Cardiac septum (tissue), 1 donor: ENCODE results near the gene SCAMP2. TPM values are rescaled to one million over a fixed set of nuclear protein-coding genes. Genes with fewer than 3 reads are reported as not detected.
"Not testable (repeated sequence)": the region's sequence is repeated elsewhere in the genome, so short reads cannot be mapped to it uniquely, and the experiment has no call there.

ENCODE experiments used
- DNase-seq: peaks from one replicate; pipeline ENCODE4 v3.0.0-alpha.2; 2020; ENCODE audit warnings: low spot score
- intact Hi-C: fragments of 100-400 bp; cut with DNase I; formaldehyde crosslinking; loops from one replicate; pipeline ENCODE4 v1.14.0; 2022
- long read RNA-seq: library from polyadenylated mRNA; unstranded; transcript quantifications from one replicate; pipeline ENCODE4 v2.0.0, GENCODE V29; 2021
- total RNA-seq: library from RNA; stranded (reverse); fragmentation: NEBNext Ultra II Directional; extraction: Animal tissue kit (Norgen Biotek cat#: 25700); gene quantifications from one replicate; pipeline ENCODE4 v1.2.1, GENCODE V29; 2021
- donor health status: DM: no; HTN: no; CAD: no.

SCAMP2 gene, protein sequence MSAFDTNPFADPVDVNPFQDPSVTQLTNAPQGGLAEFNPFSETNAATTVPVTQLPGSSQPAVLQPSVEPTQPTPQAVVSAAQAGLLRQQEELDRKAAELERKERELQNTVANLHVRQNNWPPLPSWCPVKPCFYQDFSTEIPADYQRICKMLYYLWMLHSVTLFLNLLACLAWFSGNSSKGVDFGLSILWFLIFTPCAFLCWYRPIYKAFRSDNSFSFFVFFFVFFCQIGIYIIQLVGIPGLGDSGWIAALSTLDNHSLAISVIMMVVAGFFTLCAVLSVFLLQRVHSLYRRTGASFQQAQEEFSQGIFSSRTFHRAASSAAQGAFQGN
- total RNA-seq = 33.3 TPM
- long read RNA-seq, transcript SCAMP2-211 (6 exons, 867 nt) = minor isoform, 5 of 51 reads
- long read RNA-seq, transcript SCAMP2-201 (9 exons, 2,453 nt) = major isoform, 33 of 51 reads
- long read RNA-seq, partial matches to known transcripts = 7 of 51 reads
- long read RNA-seq, other reads (novel, unspliced or antisense) = 5 of 51 reads

DNA sequence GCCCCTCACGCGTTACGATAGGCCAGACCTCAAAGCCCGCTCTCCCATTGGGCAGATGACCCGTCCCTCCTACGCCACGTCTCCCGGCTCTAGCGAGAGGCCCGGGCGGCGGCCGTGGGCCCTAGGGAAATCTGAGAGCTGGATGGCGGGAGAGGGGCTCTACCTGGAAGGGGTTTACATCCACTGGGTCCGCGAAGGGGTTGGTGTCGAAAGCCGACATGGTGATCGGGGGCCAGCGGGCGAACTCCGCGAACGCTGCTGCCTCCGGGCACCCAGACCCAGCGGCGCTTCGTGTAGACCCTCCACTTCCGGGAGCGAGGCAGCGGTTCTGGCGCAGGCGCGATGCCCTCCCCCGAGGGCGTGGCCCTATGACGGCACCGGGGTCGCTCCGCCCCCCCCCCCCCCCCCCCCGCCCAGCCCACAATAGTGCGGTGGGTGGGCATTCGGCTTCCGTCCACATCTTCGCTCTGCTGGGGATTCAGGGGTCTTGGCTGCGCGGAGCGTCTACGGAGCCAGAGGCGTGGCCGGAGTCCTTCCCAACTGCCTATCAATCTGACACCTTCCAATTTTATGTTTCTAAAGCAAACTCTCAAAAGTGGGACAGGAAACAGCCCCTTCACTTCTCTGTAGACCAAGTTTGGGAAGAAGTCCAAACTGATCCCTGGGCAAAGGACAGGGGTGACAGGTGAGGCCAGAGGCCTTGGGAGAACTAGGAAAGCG is at the start of gene SCAMP2:
TSS of gene SCAMP2 (minus strand) at position 330 of the 720 bp plus-strand sequence. CDS start at position 220, 110 bp downstream.
- DNase-seq = peak; percentile 98
- intact Hi-C loops = loop anchor here (2.0 kb wide), 1 partner anchor 34 kb away; the partner anchor contains the start of gene FAM219B

DNA sequence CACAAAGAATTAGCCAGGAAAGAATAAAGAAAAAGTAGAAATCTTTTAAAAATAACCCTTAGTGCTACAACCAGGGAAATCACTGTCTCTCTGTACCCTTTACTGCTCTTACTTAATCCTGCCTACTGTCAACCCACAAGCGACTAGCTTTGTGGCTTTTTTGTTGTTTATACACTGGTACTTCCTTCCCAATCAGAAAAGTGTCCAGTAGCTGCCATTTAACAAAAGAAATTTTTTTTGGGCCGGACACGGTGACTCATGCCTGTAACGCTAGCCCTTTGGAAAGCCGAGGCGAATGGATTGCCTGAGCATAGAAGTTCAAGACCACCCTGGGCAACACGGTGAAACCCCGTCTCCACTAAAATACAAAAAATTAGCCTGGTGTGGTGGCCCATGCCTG is 47.3 kb upstream of the SCAMP2 start:
- intact Hi-C loops = no loop called here
- no peak for DNase-seq

DNA sequence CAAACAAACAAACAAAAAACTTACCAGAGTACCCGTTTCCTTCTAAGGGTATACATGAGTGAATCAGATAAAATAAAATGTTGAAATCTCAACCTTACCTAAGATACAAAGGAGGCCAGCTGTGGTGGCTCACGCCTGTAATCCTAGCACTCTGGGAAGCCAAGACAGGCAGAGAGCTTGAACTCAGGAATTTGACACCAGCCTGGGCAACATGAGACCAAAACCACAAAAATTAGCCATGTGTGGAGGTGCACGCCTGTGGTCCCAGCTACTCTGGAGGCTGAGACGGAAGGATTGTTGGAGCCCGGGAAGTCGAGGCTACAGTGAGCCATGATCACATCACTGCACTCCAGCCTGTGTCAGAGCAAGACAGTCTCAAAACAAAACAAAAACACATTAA is 44.5 kb upstream of the SCAMP2 start:
- intact Hi-C loops = no loop called here
- DNase-seq = no peak

DNA sequence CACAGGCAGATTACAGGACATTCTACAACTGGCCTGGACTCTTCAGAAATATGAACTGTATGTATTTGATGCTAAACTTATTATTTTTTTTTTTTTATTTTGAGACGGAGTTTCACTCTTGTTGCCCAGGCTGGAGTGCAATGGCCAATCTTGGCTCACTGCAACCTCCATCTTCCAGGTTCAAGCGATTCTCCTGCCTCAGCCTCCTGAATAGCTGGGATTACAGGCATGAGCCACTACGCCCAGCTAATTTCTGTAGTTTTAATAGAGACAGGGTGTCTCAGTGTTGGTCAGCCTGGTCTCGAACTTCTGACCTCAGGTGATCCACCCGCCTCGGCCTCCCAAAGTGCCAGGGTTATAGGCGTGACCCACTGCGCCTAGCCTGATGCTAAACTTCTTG is 40.6 kb upstream of the SCAMP2 start:
- DNase-seq, intact Hi-C loops: not testable (repeated sequence)

DNA sequence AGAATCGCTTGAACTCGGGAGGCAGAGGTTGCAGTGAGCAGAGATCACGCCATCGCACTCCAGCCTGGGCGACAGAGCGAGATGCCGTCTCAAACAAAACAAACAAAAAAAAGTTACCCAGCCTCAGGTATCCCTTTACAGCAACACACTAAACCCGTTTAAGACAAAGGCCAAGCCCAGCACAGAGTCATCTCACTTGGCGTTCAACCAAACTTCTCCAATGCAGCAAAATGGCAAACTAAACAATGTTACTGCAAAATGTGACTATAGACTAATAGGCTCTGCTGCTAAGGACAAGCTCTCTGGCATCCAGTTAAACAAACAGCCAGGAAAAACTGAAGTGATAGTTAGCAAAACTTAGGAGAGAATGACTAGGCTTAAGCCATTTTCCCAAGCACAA is 39.9 kb upstream of the SCAMP2 start:
- DNase-seq = no peak
- intact Hi-C loops = no loop called here

DNA sequence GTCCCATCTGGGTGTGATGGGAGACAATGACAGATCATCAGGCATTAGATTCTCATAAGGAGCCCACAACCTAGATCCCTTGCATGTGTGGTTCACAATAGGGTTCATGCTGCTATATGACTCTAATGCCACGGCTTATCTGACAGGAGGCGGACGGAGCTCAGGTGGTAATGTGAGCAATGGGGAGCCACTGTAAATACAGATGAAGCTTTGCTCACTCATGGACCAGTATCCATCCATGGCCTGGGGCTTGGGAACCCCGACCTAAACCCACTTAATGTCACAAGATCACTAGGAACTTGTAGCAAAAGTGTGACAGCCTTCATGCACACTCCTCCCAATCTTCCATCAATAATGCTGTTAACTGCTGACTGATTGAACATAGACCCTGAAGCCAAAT is 35.5 kb upstream of the SCAMP2 start:
- intact Hi-C loops = no loop called here
- no peak for DNase-seq

DNA sequence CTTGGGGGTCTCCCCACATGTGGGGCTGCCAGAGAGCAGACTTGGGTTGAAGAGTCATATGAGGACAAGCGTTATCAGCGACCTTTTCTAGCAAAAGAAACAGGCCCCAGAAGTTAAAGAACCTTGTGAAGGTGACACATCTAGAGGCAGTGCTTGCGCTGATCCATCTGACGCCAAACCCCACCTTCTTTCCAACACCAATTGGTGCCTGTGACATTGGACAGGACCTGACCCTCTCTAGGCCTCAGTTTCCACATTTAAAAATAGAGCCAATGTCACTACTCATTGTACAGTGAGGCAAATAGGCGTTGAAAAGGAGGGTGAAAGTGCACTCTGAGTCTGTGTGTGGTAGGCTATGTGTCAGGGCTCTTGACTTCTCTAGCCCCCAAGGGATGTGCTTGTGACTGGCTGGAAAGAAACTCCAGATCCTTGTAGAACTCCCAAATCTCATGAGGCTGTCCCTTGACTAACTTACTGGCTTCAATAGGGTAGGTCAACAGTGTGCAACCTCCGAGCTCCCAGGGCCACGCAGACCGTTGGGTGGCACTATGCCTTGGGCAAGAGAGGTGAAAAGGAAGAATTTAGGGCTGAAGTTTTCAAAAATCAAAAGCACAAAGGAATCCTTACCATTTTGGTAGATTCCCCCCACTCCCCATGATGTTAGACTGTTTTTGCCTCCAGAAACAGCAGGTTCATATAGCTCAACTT is 34.2 kb upstream of the SCAMP2 start:
- intact Hi-C loops = loop anchor here (2.0 kb wide), 1 partner anchor 35 kb away; the partner anchor contains the start of gene SCAMP2
- DNase-seq = no peak

DNA sequence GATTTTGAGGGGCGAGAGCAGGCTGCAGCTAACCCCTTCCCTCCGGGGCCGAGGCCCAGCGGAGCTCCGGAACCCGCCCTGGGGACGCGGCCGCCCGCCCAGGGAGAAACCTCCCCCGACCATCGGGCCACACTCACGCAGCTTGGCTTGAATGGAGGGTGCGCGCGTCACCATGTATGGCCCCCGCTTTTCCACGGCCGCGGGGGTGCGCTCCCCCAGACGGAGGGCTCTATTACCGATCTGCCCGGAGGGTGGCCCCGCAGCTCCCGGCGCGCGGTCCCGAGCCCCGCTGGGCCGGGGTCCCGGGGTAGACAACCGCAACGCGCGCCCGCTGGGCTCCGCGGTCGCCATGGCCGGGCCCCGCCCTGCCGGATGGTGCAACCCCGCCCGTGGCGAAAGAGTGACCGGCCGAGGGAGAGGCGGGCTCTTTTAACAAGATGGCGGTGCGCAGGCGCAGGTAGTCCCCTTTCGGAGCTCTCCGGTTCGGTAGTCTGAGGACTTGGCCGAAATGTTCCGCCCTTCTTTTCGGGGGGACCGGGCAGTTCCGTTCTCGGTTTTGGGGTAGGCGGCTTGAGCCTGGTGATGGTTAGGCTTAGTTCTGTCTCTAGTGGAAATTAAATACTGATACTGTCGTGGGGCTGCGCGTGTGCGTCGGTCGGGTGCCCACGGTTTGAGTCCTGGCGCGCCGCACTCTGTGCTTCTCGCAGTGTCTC is 33.4 kb upstream of the SCAMP2 start, which contains the start of gene FAM219B:
TSS of gene FAM219B (minus strand) at position 402 of the 713 bp plus-strand sequence. CDS start at position 351, 51 bp downstream.
- intact Hi-C loops = loop anchor here (1.0 to 2.0 kb wide), 2 partner anchors 31 to 34 kb away; partner anchors contain the start of gene SCAMP2
- DNase-seq = peak; percentile 98

DNA sequence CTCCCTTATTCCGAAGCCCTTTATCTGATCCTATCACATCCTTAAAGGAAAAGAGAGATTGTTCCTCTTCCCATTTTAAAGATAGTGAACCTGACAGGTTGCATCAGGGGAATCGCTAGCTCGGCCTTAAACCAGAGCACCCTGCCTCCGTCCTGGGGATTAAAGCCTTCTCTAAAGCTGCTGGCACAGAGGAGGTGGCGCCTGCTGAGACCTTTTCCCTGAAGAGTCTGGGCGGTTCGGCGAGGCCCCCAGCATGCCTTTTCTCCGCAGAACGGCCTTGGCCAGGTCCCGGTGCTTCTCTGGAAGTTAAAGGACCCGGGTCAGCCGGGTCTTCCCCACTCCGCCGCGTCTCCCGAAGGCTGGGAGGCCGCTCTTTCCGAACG is 32.9 kb upstream of the SCAMP2 start:
- intact Hi-C loops = loop anchor here (1.0 to 2.0 kb wide), 2 partner anchors 31 to 33 kb away; partner anchors contain the start of gene SCAMP2
- DNase-seq = no peak

DNA sequence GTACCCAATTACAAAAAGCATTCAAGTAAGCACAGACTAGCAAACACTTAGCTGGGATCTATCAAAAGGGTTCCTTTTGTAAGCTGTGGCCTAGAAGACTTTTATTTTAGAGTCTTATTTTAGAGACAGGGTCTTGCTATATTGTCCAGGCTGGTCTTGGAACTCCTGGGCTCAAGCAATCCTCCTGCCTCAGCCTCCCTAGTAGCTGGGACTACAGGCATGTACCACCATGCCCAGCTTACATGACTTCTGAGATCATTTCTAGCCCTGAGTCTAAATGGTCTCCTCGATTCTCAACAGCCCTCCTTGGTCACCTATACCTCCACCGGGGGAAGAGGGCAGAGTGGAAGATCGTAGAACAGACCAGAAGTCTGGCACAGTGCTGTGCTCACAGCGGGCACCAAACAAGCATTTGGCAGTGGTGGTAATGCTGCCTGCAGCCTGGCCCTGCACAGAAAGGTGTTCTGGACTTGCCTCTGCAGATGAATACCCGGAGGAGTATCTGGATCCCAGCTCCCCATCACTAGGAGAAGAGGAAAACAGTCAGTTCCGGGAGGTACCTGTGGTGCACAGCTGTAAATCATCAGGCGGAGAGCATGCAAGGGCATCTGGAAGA is 31.1 kb upstream of the SCAMP2 start:
- intact Hi-C loops = loop anchor here (5.0 kb wide), 1 partner anchor 117 kb away; no protein-coding TSS in a partner anchor
- DNase-seq = no peak

DNA sequence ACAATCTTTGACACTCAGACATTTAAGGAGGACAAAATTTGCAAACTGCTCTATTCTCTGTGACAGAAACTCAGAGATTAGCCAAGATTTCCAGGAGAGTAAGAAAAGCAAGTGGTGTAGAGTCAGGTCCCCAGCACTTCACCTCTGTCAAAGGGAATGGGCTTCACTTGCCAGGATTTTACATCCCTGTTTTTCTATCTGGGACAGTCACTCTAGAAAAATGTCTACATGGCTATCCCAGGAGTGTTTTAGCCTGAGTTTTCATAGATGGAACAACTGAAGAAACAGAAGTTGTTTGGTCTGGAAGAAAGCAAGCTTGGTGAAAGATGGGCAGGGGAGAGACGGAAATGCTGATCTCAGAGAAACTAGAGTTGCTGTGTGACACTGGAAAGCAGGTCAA is 30.5 kb upstream of the SCAMP2 start:
- intact Hi-C loops = loop anchor here (2.0 to 5.0 kb wide), 2 partner anchors 61 to 116 kb away; partner anchors contain the start of gene ULK3
- DNase-seq = no peak

DNA sequence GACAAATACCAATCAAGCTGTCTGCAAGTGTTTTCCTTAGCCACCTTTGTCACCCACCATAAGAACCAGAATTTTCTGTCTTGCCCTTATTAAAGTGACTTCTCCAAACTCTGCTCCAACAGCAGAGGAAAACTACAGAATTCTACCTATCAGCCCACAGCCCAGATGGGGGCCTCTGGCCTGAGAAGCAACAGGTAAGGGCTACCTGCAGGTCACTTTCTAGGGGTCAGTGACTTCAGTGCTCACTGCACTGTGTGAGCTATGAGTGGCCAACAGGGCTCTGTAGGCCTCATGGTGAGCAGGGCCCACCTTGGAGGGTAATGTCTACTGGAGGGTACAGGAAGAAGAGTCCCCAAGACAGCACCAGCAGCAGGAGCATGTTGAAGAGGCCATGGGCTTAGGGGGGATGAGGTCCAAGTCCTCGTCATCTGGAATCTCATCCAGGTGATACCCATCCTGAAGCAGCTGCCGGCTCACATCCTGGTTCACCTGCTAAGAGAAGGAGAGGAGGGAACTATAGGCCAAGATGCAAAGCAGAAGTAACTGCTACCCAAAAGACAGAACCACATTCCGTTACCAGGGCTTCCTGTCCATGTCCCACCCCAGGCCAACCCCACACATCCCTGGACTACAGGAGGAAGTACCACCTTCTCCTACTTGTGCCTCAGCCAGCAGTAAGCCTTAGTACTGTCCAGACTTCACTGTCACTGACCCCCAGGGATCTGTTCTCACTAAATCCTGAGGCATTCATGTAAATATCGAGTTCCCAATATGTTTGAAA is 29.3 kb upstream of the SCAMP2 start:
- intact Hi-C loops = loop anchor here (2.0 to 5.0 kb wide), 2 partner anchors 60 to 115 kb away; partner anchors contain the start of gene ULK3
- DNase-seq = no peak

DNA sequence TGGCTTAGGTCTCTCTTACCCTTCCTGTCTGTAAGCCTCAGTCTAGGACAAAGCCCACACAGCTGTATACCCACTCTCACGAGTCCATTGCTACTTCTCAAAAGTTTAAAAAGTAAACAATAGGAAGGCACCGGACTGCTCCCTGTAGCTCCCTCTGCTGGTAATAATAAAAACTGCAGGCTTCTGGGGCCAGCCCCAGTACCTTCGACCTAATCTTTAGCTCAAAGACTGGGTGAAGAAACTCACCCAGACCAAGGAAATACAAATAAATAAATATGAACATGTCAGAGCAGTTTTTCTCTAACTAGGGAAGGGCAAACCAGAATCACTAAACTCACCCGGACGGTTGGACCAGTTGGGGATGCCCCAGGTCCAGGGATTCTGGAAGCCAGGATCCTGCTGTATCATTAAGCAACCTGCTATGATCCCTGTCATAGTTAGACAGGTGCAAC is 28.5 kb upstream of the SCAMP2 start:
- DNase-seq = no peak
- intact Hi-C loops = loop anchor here (2.0 to 5.0 kb wide), 2 partner anchors 59 to 114 kb away; partner anchors contain the start of gene ULK3

DNA sequence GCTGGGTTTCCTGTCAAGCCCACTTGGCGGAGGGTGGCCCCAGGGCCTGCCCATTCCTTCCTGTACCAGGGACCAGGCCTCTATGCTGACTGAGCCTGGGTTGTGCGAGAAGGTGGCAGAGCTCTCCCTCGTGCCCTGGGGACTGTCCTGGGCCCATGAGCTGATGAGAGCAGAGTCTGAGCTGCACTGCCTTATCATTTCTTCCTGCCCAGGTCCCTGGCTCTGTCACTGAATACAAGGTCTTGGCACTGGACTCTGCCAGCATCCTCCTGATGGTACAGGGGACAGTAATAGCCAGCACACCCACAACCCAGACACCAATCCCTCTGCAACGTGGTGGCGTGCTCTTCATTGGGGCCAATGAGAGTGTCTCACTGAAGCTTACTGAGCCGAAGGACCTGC is 24.1 kb upstream of the SCAMP2 start:
- no peak for DNase-seq
- intact Hi-C loops = no loop called here

DNA sequence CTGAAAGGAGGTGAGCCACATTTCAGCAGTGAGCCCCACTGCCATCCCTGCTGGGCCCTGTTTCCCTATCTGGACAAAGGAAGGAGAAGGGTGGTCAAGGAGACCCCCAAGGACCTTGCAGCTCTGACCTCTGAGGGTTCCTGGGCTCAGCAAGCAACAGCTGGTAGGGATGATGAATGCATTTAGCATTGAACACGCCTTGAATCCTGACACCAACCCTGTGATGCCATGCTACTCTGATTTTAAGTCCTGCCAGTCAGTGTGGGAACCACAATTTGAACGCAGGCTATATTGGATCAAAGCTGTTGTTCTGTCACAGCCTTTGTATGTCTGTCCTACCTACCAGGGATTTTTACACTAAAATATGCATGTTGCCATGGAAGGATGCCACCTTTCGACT is 23.2 kb upstream of the SCAMP2 start:
- no peak for DNase-seq
- intact Hi-C loops = no loop called here

DNA sequence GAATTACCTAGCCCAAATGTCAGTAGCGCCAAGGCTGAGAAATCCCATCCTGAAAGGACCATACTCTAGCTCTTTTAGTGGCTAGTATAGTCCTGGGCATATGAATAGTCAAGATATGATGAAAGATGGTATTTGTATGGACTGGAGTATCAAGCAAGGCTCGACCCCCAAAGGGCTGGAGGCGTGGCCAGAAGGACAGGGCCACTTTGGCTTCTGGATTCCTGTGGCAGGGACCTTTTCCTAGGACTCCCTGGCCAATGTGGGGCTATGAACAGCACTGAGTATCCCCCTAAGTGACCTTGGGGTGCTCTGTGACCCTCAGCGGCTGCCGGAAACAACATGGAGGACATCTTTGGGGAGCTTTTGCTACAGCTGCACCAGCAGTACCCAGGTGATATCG is 22.7 kb upstream of the SCAMP2 start:
- no peak for DNase-seq
- intact Hi-C loops = no loop called here

DNA sequence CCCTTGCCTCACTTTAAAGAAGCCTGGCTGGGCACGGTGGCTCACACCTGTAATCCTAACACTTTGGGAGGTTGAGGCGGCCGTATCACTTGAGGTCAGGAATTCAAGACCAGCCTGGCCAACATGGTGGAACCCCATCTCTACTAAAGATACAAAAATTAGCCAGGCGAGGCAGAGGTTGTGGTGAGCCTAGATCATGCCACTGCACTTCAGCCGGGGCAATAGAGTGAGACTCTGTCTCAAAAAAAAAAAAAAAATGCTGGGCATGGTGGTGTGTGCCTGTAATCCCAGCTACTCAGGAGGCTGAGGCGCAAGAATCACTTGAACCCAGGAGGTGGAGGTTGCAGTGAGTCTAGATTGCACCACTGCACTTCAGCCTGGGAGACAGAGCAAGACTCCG is 21.2 kb upstream of the SCAMP2 start:
- intact Hi-C loops = not testable (repeated sequence)

DNA sequence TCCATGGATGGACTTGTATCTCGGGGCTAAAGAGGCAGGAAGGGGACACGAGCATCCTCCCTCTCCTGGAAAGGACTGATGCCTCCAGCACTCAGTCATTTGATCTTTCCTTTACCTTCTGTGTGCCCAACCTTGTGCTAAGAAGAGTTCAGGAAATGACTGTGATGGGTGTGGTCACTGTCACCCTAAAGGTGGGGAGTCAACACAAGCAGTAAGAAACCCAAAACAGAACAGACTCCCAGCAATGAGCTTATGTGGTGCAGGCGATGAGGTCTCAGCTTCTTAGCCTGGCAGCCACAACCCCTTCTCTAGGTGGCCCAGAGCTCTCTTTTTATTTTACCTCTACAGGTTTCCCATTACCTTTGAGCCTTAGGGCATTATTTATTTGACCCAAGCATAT is 20.5 kb upstream of the SCAMP2 start:
- intact Hi-C loops = no loop called here
- DNase-seq = no peak

More for the DNA sequence above, 21.2 kb upstream of the SCAMP2 start:
- not testable (repeated sequence) for DNase-seq
